Measurements from ENCODE around the gene UBE2G1. TPM values are rescaled to one million over a fixed set of nuclear protein-coding genes. Genes with fewer than 3 reads are reported as not detected.

UBE2G1 gene
- total RNA-seq, 1 donor from 2014 or later = 87.8 TPM

DNA sequence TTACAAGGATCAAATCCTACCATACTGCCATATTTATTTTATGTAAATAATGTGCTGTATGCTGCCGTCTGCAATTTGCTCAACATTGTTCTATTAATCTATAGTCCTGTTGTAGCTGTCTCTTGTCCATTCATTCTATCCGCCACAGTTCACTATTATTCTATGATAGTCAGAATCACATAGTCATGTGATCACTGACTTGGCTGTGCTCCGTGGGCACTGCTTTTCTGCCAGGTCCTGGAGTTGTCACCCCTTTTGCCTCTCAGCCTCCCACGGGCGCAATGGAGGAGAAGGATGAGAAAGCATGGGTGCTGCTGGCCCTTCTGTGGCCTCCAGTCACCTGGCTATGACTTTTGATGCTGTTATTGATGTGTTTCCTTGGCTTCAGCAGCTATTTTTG lies 65.4 kb downstream of the UBE2G1 start:
- Mint-ChIP-seq H3K27me3 (no peaks in the 10 kb centered on the region), H3K9me3 (ENCODE audit: low read depth) (no peaks in the 10 kb centered on the region), H3K36me3 (ENCODE audit: insufficient read depth) (peaks cover 4% of the 10 kb centered on the region), H3K4me3 (ENCODE audit: low read depth) (no peak overlapping the region), H3K4me1 (ENCODE audit: low read depth) (peaks cover 21% of the 10 kb centered on the region), H3K27ac (peak overlapping the region; percentile 53)
- no peak for DNase-seq (ENCODE audit: low spot score, unreplicated experiment)
- TF ChIP-seq, protein P1, sequence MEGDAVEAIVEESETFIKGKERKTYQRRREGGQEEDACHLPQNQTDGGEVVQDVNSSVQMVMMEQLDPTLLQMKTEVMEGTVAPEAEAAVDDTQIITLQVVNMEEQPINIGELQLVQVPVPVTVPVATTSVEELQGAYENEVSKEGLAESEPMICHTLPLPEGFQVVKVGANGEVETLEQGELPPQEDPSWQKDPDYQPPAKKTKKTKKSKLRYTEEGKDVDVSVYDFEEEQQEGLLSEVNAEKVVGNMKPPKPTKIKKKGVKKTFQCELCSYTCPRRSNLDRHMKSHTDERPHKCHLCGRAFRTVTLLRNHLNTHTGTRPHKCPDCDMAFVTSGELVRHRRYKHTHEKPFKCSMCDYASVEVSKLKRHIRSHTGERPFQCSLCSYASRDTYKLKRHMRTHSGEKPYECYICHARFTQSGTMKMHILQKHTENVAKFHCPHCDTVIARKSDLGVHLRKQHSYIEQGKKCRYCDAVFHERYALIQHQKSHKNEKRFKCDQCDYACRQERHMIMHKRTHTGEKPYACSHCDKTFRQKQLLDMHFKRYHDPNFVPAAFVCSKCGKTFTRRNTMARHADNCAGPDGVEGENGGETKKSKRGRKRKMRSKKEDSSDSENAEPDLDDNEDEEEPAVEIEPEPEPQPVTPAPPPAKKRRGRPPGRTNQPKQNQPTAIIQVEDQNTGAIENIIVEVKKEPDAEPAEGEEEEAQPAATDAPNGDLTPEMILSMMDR (IDR thresholded peaks at IDR 0.05; ENCODE audit: unreplicated experiment) = no peak

- no peak overlapping the region for H3K4me3 Mint-ChIP-seq (ENCODE audit: low read depth)
- no peaks in the 10 kb centered on the region for H3K27me3 Mint-ChIP-seq
- DNase-seq (ENCODE audit: low spot score, unreplicated experiment) = no peak
- H3K4me1 Mint-ChIP-seq (ENCODE audit: low read depth) = peaks cover 21% of the 10 kb centered on the region
- H3K36me3 Mint-ChIP-seq (ENCODE audit: insufficient read depth) = peaks cover 6% of the 10 kb centered on the region
- TF ChIP-seq, protein P1 (IDR thresholded peaks at IDR 0.05; ENCODE audit: unreplicated experiment) = no peak
- peak overlapping the region; percentile 62 for H3K27ac Mint-ChIP-seq
- no peaks in the 10 kb centered on the region for H3K9me3 Mint-ChIP-seq (ENCODE audit: low read depth)
Observed at GRCh38 chr17:4297351-4297750, 69.1 kb downstream of the UBE2G1 start.

DNA sequence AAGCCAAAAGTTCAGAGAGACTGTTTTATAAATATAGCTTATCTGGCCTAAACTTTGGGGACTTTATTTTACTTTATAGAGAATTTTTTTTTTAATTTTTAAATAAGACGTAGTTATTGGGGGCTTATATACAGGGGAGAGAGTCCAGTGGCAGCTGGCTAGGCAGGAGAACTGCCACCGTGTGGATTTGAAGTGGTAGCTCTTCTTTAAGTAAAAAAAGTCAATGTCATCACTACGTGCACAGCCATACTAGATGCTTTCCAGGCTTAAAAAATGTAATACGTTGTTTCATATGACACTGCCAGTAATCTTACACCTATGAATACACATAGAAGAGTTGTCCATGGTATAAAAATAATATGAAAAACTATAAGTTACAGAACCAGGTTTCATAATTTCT lies 70.8 kb downstream of the UBE2G1 start:
- DNase-seq (ENCODE audit: low spot score, unreplicated experiment) = no peak
- peaks cover 2% of the 10 kb centered on the region for H3K36me3 Mint-ChIP-seq (ENCODE audit: insufficient read depth)
- no peak overlapping the region for H3K4me3 Mint-ChIP-seq (ENCODE audit: low read depth)
- TF ChIP-seq, protein P1 (IDR thresholded peaks at IDR 0.05; ENCODE audit: unreplicated experiment) = no peak
- H3K27ac Mint-ChIP-seq = no peak overlapping the region
- H3K4me1 Mint-ChIP-seq (ENCODE audit: low read depth) = peaks cover 21% of the 10 kb centered on the region
- no peaks in the 10 kb centered on the region for H3K27me3 Mint-ChIP-seq
- H3K9me3 Mint-ChIP-seq (ENCODE audit: low read depth) = no peaks in the 10 kb centered on the region

DNA sequence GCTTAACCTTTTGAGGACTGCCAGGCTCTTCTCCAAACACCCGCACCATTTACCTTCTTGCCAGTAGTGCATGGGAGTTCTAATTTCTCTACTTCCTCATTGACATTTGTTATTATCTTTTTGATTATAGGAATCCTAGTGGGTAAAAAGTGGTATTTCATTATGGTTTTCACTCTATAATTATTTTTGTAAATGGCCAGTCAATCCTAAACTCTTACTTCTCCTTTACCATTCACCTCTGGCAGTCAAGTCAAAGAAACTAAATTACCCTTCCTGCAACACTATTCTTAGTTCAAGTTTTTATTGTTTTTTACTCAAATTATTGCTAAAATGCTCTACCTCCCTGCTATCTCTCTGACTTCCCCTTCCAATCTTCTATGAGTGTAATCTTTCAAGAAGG lies 72.9 kb downstream of the UBE2G1 start:
- no peak overlapping the region for H3K27ac Mint-ChIP-seq
- TF ChIP-seq, protein P1 (IDR thresholded peaks at IDR 0.05; ENCODE audit: unreplicated experiment) = no peak

DNA sequence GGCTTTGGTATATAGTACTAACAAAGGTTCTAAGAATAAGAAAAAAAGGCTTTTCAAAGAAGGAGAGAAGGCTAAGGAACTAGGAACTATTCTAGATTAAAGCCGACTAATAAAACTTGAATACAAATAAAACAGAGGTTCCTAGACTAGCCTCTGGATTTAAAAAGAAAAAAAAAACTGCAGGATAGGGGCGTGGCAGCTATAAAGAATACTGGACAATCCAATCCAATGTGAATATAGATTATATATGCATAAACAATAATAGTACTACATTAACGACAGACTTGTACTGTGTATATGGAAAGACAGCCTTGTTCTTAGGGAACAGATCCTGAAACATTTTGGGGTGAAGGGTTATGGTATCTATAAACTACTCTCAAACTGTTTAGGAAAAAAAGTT lies 78.8 kb downstream of the UBE2G1 start:
- Mint-ChIP-seq H3K4me1 (ENCODE audit: low read depth) (no peaks in the 10 kb centered on the region), H3K4me3 (ENCODE audit: low read depth) (no peak overlapping the region), H3K27ac (no peak overlapping the region), H3K36me3 (ENCODE audit: insufficient read depth) (peaks cover 5% of the 10 kb centered on the region), H3K9me3 (ENCODE audit: low read depth) (no peaks in the 10 kb centered on the region), H3K27me3 (no peaks in the 10 kb centered on the region)
- TF ChIP-seq, protein P1 (IDR thresholded peaks at IDR 0.05; ENCODE audit: unreplicated experiment) = no peak
- no peak for DNase-seq (ENCODE audit: low spot score, unreplicated experiment)

More for the DNA sequence above, 72.9 kb downstream of the UBE2G1 start:
- Mint-ChIP-seq H3K27me3 (no peaks in the 10 kb centered on the region), H3K4me3 (ENCODE audit: low read depth) (no peak overlapping the region), H3K9me3 (ENCODE audit: low read depth) (no peaks in the 10 kb centered on the region), H3K36me3 (ENCODE audit: insufficient read depth) (peaks cover 3% of the 10 kb centered on the region), H3K4me1 (ENCODE audit: low read depth) (peaks cover 15% of the 10 kb centered on the region)
- DNase-seq (ENCODE audit: low spot score, unreplicated experiment) = no peak
